Adrenal gland (tissue), 5 donors: ENCODE data around the gene ELOA2.

Source experiments
- POLR2A ChIP-seq, 2 donors: fragments of 450-650 bp; IDR thresholded peaks; one replicate each; pipeline ENCODE4 v1.6.1; 2017; ENCODE audit warnings: antibody characterized with exemption in 2 of 2, mild to moderate bottlenecking in 2 of 2, moderate library complexity in 1 of 2
- TF ChIP-seq, protein P1 (sequence below), 6 experiments: fragments of 450-650 bp in 4 of 6; fragments of 200-600 bp in 2 of 6; sonication (generic) in 1 of 6; IDR thresholded peaks; 1 replicate in 5 of 6; 2 replicates in 1 of 6; pipeline versions ENCODE4 v1.5.1 to v1.8.0; 2016 to 2021; ENCODE audit warnings: antibody characterized with exemption in 6 of 6, mild to moderate bottlenecking in 2 of 6, moderate library complexity in 1 of 6
- donor health status: DM: no; HTN: no; CAD: no.

DNA sequence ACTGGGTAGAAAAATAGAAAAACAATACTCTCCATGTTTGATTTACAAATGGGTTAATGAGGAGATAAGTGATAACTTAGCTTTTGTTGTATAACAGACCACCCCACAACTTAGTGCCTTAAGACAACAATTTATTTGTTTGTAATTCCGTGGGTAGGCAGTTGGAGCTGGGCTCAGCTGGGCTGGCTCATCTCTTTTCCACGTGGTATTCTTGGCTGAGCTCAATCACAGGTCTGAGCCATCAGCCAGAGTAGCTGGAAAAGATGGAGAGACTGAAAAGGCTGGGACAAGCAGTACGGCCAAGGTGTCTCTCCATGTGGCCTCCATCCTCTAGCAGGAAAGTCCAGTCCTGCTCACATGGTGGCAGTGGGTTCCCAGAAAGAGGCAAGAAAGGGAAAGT is 32.2 kb upstream of the ELOA2 start:
- TF ChIP-seq, protein P1, sequence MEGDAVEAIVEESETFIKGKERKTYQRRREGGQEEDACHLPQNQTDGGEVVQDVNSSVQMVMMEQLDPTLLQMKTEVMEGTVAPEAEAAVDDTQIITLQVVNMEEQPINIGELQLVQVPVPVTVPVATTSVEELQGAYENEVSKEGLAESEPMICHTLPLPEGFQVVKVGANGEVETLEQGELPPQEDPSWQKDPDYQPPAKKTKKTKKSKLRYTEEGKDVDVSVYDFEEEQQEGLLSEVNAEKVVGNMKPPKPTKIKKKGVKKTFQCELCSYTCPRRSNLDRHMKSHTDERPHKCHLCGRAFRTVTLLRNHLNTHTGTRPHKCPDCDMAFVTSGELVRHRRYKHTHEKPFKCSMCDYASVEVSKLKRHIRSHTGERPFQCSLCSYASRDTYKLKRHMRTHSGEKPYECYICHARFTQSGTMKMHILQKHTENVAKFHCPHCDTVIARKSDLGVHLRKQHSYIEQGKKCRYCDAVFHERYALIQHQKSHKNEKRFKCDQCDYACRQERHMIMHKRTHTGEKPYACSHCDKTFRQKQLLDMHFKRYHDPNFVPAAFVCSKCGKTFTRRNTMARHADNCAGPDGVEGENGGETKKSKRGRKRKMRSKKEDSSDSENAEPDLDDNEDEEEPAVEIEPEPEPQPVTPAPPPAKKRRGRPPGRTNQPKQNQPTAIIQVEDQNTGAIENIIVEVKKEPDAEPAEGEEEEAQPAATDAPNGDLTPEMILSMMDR (IDR thresholded peaks at IDR 0.05) = no peak
- no peak for TF ChIP-seq POLR2A (IDR thresholded peaks at IDR 0.05)
